Measurements from ENCODE around the gene NOXO1. TPM values are rescaled to one million over a fixed set of nuclear protein-coding genes. Genes with fewer than 3 reads are reported as not detected.

The NOXO1 gene
- total and polyA plus RNA-seq, 9 of the 15 experiments (the other 6 are each of a cell fraction or from before 2014, with no cell fraction given) = not detected

- FAIRE-seq (peak; percentile 97), DNase-seq (ENCODE audit: extremely low read depth in 1 of 4, low spot score in 3 of 4) (peak; percentile 81 to 97 (median 88))
- POLR2A ChIA-PET = interaction anchor here (0.6 to 2.2 kb wide), 16 partner anchors 8 to 503 kb away, joined by 3 to 16 read pairs (median 4); partner anchors contain the start of genes GFER, NDUFB10, NOXO1 and NPW
- TF ChIP-seq IRF1 (CRISPR knock-in tag; IDR thresholded peaks at IDR 0.05; ENCODE audit: borderline replicate concordance) = no peak
- peak; percentile 84 for TF ChIP-seq JUND (IDR thresholded peaks at IDR 0.05; ENCODE audit: borderline replicate concordance, low read depth, low read length)
- TF ChIP-seq JUND (tag; IDR thresholded peaks at IDR 0.05; ENCODE audit: borderline replicate concordance, low read depth, low read length) = peak; percentile 47; the same call in 1 of the 3 replicates
- no peak for TF ChIP-seq SMAD2 (IDR thresholded peaks at IDR 0.05; ENCODE audit: low read depth, low read length)
- TF ChIP-seq SREBF1 (IDR thresholded peaks at IDR 0.05; ENCODE audit: borderline replicate concordance, low read depth, low read length) = 0 out of 2 replicates have a peak, but pooled peaks have one; percentile 59
- no peak for TF ChIP-seq ZNF668 (CRISPR knock-in tag; IDR thresholded peaks at IDR 0.05)
- TF ChIP-seq POU5F1 (IDR thresholded peaks at IDR 0.05; ENCODE audit: borderline replicate concordance, low read depth, low read length, partially characterized antibody) = peak; percentile 79
- TF ChIP-seq ZNF316 (IDR thresholded peaks at IDR 0.05) = no peak
- TF ChIP-seq XRCC4 (IDR thresholded peaks at IDR 0.05; ENCODE audit: extremely low read depth, insufficient read depth, insufficient read length) = no peak
- no peak for TF ChIP-seq MTF1 (CRISPR knock-in tag; IDR thresholded peaks at IDR 0.05; ENCODE audit: borderline replicate concordance)
- 0 out of 2 replicates have a peak, but pooled peaks have one; percentile 10 for TF ChIP-seq ZNF431 (CRISPR knock-in tag; IDR thresholded peaks at IDR 0.05)
- no peak; the same call in 1 of the 2 replicates for TF ChIP-seq ZSCAN29 (IDR thresholded peaks at IDR 0.05)
- no peak for TF ChIP-seq NFXL1 (CRISPR knock-in tag; IDR thresholded peaks at IDR 0.05)
- no peak for TF ChIP-seq HMG20A (CRISPR knock-in tag; conservative IDR thresholded peaks at IDR 0.05)
- no peak for TF ChIP-seq RNF219 (CRISPR knock-in tag; IDR thresholded peaks at IDR 0.05)
- TF ChIP-seq THRA (IDR thresholded peaks at IDR 0.05) = no peak
- TF ChIP-seq GABPB2 (CRISPR knock-in tag; conservative IDR thresholded peaks at IDR 0.05) = no peak
Measured at GRCh38 chr16:1971796-1972489, 9.3 kb downstream of the NOXO1 start, which contains the start of gene TBL3. TSS of gene TBL3 (plus strand) at chr16:1972053. CDS start at chr16:1972165, 112 bp downstream.

More at GRCh38 chr16:1971796-1972489, 9.3 kb downstream of the NOXO1 start, which contains the start of gene TBL3:
- Histone ChIP-seq H4K20me1 (replicated peaks; ENCODE audit: control insufficient read depth, insufficient read depth, low read length) (no peaks in the 10 kb centered on the region), H3K4me3 (peak within 1 kb of the TSS; percentile 100), H3K27me3 (ENCODE audit: control insufficient read depth in 2 of 2, insufficient read depth in 2 of 2, low read length in 2 of 2) (no peaks in the 10 kb centered on the region), H3K9me1 (ENCODE audit: control insufficient read depth, insufficient read depth, low read length) (peaks cover 3% of the 10 kb centered on the region), H2AFZ (ENCODE audit: low read depth, low read length) (peak within 1 kb of the TSS; percentile 96), H3K36me3 (ENCODE audit: control insufficient read depth, insufficient read depth, low read length) (peaks cover 36% of the 10 kb centered on the region; the same call in 2 of the 3 replicates), H3K4me1 (replicated peaks in 1 of 2; ENCODE audit: control insufficient read depth in 2 of 2, insufficient read depth in 2 of 2, low read length in 2 of 2) (peaks cover 7 to 68% of the 10 kb centered on the region in 2 experiments; a peak in 4 of 5 replicates), H3K9me3 (replicated peaks; ENCODE audit: control insufficient read depth, insufficient read depth, low read depth, low read length) (no peaks in the 10 kb centered on the region), H3K9ac (ENCODE audit: insufficient read depth in 1 of 2, low read depth in 2 of 2, low read length in 2 of 2) (peak within 1 kb of the TSS; percentile 90 to 99), H3K79me2 (ENCODE audit: control insufficient read depth, insufficient read depth, low read length) (peaks cover 38% of the 10 kb centered on the region), H3K4me2 (ENCODE audit: insufficient read depth, low read length) (peak within 1 kb of the TSS; percentile 91), H3K27ac (ENCODE audit: extremely low read depth, low read depth, low read length) (peak within 1 kb of the TSS; percentile 84)
- 1% methylated on average over 66 of the region's 78 CpGs for WGBS (ENCODE audit: insufficient coverage, low coverage, missing lambda C conversion rate)
- CTCF ChIA-PET (ENCODE audit: low intra/inter-chr PET ratio) = no interaction called here
- intact Hi-C loops (cut with micrococcal nuclease) (no loop called here), in situ Hi-C loops (cut with MboI) (no loop called here)
- ATAC-seq = peak; percentile 97
- BruUV-seq (replicated peaks) = no TSS peak

Data from K562 (cell line).